SKM-1 (cell line): Measurements from ENCODE around the gene SETD1A.

Experiments used
- DNase-seq: peaks from one replicate; lab custom pipeline; 2025; ENCODE audit not compliant: unreplicated experiment; lab: John Stamatoyannopoulos, UW

The SETD1A gene

GRCh38 chr16:30996985-30997724, 39.6 kb downstream of the SETD1A start:
- peak; percentile 44 for DNase-seq

- no peak for DNase-seq
These were observed 40.5 kb downstream of the SETD1A start for GRCh38 chr16:30997725-30998711.

DNA sequence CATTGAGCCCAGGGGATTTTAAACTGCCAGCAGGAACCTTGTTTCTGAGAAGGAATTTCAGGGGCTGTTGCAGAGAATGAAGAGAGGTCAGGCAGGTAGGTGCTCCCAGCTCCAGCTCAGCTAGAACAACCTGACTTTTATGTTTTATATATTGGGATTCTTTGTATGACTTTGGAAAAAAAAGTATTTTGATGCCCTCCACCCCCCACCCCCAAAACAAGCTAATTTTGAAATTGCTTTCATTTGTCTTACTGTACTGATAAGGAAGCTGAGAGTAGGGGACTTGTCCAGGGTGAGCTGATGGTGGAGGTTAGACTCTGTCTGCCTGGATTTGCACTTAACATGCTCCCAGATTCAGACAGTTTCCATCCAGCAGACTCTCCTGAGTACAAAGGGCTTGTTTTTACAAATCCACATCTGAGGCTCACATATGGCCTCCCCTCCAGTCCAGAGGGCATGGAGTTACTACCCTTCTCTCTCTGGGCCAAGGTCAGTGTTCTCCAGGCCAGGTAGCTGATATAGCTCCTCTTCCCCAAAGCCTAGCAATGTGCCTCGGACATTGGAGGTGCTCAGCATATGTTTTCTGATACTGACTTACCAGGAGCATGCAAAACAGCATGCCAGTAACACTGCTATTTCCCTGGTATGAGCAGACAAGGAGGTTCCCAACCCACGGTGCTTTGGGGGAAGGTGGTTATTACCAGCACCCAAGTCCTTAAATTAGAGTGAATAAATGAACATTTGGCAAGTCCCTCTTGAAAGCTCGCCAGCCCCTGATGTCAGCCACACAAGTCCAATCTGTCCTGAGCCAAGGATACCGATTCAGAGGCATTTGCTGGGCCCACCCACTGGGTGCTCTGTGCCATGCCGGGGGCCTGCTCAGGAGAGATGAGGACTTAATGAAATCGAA, 41.6 kb downstream of the SETD1A start:
- no peak for DNase-seq

GRCh38 chr16:31000671-31001382, 43.3 kb downstream of the SETD1A start:
- no peak for DNase-seq

- DNase-seq, result no peak
These were observed 44.1 kb downstream of the SETD1A start for GRCh38 chr16:31001507-31002249.

DNA sequence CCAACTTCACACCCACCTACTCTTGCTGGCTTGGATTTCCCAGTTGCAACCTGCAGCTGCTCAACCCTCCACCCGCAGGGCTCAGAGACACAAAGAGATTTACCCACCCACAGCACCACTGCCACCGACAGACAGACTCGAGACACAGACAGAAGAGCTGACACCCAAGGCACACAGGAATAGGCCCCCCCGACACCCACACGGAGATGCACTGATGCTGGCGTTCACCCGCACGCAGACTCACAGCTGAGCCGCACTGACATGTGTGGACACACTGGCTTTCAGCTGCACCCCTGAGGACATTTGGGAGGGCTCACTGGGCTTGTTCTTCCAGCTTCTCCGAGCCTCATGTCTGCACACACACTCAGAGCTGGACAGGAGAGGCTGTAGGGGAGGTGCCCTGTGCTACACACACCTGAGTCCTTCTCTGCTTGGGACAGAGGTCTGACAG, 44.7 kb downstream of the SETD1A start:
- no peak for DNase-seq

- no peak for DNase-seq
These were observed 45.3 kb downstream of the SETD1A start for GRCh38 chr16:31002862-31003341.

DNA sequence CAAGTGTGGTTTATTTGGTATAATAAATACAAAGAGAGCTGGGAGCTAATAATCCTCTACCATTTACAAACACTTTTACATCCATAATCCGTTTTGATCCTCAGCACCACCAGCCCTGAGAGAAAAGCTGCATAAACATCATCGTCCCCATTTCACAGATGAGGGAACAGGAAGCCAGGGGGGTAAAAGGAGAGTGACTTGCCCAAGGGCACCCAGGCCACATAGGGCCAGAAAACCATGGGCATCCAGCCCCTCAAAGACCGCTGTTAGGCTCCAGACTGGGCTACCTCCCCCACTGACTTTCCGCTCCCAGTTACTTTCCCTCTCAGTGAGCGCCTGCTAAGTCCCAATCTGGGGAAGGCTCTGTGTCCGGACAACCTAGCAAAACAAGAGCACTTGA, 46.2 kb downstream of the SETD1A start:
- DNase-seq, result no peak

GRCh38 chr16:31004658-31005057, 47.1 kb downstream of the SETD1A start:
- DNase-seq, result no peak

GRCh38 chr16:31005350-31006085, 48.0 kb downstream of the SETD1A start:
- DNase-seq, result no peak

DNA sequence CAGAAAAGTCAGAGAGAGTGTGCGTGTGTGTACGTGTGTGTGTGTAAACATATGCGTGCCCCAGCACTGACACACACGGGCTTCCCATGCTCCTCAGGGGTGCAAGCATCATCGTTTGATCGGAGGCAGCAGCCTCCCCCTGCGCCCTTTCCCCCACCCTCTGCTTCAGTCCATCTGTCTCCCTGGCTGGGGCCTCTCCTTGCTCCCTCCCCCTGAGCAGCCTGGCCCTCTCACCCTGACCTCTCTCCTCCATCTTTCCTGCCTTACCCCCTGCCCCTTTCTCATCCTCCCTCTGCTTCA, 48.5 kb downstream of the SETD1A start:
- no peak for DNase-seq

- no peak for DNase-seq
These were observed 49.0 kb downstream of the SETD1A start for GRCh38 chr16:31006589-31006988.

GRCh38 chr16:31007684-31008083, 50.1 kb downstream of the SETD1A start:
- no peak for DNase-seq

GRCh38 chr16:31008149-31008548, 50.6 kb downstream of the SETD1A start:
- no peak for DNase-seq

DNA sequence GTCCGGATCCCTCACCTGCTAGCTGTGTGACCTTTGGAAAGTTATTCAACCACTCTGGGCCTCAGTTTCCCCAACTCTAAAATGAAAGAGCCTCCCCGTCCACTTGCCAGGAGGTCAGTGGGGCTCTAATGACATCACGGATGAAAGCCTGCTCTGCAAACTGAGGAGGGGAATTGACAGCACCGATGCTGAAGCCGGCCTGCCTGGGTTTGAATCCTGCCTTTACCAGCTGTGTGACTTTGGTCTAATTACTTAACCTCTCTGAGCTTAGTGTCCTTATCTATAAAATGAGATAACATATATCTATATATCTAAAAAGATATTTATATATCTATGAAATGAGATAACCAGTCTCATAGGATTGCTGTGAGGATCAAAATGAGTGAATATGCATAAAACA, 51.0 kb downstream of the SETD1A start:
- DNase-seq, result no peak

- DNase-seq, result no peak
These were observed 51.6 kb downstream of the SETD1A start for GRCh38 chr16:31009120-31009519.

GRCh38 chr16:31009894-31010584, 52.5 kb downstream of the SETD1A start:
- no peak for DNase-seq

- DNase-seq, result no peak
These were observed 53.2 kb downstream of the SETD1A start, which contains the start of gene STX1B for GRCh38 chr16:31010585-31011325. Gene STX1B (minus strand): TSS chr16:31010638. CDS start chr16:31010396, 242 bp downstream.
